ENCODE data around the gene MPG. TPM values are rescaled to one million over a fixed set of nuclear protein-coding genes. Genes with fewer than 3 reads are reported as not detected.

MPG gene
- total and polyA plus RNA-seq, 10 of the 15 experiments (the other 5 are each of a cell fraction or from before 2014, with no cell fraction given): 0.32 to 193 (median 55.7) TPM

DNA sequence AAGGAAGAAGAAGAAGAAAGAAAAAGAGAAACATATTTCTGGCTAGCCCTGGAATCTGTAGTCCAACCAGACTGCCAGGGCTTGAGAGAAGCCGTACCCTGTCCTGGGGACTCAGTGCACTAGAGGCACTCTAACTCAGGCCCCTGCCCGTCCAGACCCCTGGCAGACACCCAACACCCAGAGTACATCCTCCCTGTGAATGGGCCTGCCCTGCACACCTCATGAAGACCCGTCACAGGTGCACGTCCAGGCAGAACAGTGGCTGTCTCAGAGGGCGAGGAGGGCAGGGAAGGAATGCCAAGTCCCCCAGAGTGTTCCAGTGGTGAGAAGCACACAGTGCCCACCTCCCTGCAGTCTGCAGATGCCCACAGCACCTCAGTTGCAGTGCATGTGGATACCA, 23.0 kb downstream of the MPG start (continued):
- TF ChIP-seq, protein P1, sequence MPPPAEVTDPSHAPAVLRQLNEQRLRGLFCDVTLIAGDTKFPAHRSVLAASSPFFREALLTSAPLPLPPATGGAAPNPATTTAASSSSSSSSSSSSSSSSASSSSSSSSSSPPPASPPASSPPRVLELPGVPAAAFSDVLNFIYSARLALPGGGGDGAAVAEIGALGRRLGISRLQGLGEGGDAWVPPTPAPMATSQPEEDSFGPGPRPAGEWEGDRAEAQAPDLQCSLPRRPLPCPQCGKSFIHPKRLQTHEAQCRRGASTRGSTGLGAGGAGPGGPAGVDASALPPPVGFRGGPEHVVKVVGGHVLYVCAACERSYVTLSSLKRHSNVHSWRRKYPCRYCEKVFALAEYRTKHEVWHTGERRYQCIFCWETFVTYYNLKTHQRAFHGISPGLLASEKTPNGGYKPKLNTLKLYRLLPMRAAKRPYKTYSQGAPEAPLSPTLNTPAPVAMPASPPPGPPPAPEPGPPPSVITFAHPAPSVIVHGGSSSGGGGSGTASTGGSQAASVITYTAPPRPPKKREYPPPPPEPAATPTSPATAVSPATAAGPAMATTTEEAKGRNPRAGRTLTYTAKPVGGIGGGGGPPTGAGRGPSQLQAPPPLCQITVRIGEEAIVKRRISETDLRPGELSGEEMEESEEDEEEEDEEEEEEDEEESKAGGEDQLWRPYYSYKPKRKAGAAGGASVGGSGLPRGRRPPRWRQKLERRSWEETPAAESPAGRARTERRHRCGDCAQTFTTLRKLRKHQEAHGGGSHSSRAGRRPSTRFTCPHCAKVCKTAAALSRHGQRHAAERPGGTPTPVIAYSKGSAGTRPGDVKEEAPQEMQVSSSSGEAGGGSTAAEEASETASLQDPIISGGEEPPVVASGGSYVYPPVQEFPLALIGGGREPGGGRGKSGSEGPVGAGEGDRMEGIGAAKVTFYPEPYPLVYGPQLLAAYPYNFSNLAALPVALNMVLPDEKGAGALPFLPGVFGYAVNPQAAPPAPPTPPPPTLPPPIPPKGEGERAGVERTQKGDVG (CRISPR knock-in tag; IDR thresholded peaks at IDR 0.05): no peak
- no peak for TF ChIP-seq POLR2AphosphoS5 (IDR thresholded peaks at IDR 0.05; ENCODE audit: low read length)
- TF ChIP-seq ZBTB40 (IDR thresholded peaks at IDR 0.05; ENCODE audit: borderline replicate concordance): no peak

DNA sequence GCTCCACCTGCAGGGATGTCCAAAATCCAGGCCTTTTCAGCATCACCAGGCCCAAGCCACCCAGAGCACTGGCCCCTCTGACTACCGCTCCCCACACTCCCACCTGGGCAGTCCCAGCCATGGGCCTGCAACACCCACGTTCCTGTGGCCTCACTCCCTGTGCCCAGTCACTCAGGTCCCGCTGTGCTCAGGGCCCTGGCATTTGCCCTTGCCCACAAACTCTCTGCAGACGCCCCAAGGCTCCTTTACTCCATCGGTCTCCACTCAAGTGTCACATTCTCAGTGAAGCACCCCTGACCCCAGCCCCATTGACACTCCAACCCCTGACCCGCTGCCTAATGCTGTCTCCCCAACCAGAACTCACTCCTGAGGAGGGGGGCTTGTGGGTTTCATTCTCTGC, 23.6 kb downstream of the MPG start:
- no peak overlapping the region for H3K27ac ChIP-seq (ENCODE audit: control insufficient read depth, insufficient read depth)
- no peak overlapping the region for H3K4me3 ChIP-seq
- no peak overlapping the region for H3K4me2 ChIP-seq (ENCODE audit: control insufficient read depth, insufficient read depth)
- no peaks in the 10 kb centered on the region for H3K79me2 ChIP-seq (ENCODE audit: control insufficient read depth, insufficient read depth, low read length)
- FAIRE-seq (no peak), ATAC-seq (no peak), DNase-seq (ENCODE audit: low read depth, low spot score) (no peak)
- SMC1A ChIA-PET (ENCODE audit: uncharacterized antibody, unreplicated experiment): no interaction called here
- no peaks in the 10 kb centered on the region for H4K20me1 ChIP-seq (ENCODE audit: control insufficient read depth, insufficient read depth)
- H2AFZ ChIP-seq (ENCODE audit: control insufficient read depth, low read depth, low read length): no peak overlapping the region
- H3K9ac ChIP-seq (ENCODE audit: control insufficient read depth, insufficient read depth, low read length): no peak overlapping the region
- no TSS peak for BruUV-seq (replicated peaks)
- RAD21 ChIA-PET (ENCODE audit: unreplicated experiment): no interaction called here
- no peaks in the 10 kb centered on the region for H3K9me3 ChIP-seq (replicated peaks; ENCODE audit: control insufficient read depth, insufficient read depth, low read length)
- POLR2A ChIA-PET: no interaction called here
- intact Hi-C loops (cut with micrococcal nuclease; ENCODE audit: unreplicated experiment): no loop called here
- in situ Hi-C loops (cut with MboI): no loop called here
- WGBS (ENCODE audit: insufficient coverage, insufficient replicate concordance, low lambda C conversion rate, missing lambda C conversion rate): 89% methylated on average over 6 of the region's 6 CpGs
- no peaks in the 10 kb centered on the region for H3K27me3 ChIP-seq (replicated peaks in 1 of 2; ENCODE audit: control insufficient read depth in 2 of 2, insufficient read depth in 2 of 2, low read length in 1 of 2)
- no peaks in the 10 kb centered on the region for H3K4me1 ChIP-seq (ENCODE audit: control insufficient read depth, insufficient read depth, low read length)
- H3K36me3 ChIP-seq (ENCODE audit: control insufficient read depth in 2 of 2, insufficient read depth in 2 of 2, low read length in 1 of 2): peaks cover 5 to 13% of the 10 kb centered on the region in 2 experiments; a peak in 3 of 4 replicates
- CTCF ChIA-PET: no interaction called here
- TF ChIP-seq, protein P2, sequence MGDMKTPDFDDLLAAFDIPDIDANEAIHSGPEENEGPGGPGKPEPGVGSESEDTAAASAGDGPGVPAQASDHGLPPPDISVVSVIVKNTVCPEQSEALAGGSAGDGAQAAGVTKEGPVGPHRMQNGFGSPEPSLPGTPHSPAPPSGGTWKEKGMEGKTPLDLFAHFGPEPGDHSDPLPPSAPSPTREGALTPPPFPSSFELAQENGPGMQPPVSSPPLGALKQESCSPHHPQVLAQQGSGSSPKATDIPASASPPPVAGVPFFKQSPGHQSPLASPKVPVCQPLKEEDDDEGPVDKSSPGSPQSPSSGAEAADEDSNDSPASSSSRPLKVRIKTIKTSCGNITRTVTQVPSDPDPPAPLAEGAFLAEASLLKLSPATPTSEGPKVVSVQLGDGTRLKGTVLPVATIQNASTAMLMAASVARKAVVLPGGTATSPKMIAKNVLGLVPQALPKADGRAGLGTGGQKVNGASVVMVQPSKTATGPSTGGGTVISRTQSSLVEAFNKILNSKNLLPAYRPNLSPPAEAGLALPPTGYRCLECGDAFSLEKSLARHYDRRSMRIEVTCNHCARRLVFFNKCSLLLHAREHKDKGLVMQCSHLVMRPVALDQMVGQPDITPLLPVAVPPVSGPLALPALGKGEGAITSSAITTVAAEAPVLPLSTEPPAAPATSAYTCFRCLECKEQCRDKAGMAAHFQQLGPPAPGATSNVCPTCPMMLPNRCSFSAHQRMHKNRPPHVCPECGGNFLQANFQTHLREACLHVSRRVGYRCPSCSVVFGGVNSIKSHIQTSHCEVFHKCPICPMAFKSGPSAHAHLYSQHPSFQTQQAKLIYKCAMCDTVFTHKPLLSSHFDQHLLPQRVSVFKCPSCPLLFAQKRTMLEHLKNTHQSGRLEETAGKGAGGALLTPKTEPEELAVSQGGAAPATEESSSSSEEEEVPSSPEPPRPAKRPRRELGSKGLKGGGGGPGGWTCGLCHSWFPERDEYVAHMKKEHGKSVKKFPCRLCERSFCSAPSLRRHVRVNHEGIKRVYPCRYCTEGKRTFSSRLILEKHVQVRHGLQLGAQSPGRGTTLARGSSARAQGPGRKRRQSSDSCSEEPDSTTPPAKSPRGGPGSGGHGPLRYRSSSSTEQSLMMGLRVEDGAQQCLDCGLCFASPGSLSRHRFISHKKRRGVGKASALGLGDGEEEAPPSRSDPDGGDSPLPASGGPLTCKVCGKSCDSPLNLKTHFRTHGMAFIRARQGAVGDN (IDR thresholded peaks at IDR 0.05): no peak
- TF ChIP-seq IKZF2 (IDR thresholded peaks at IDR 0.05) (no peak), TCF7 (IDR thresholded peaks at IDR 0.05; ENCODE audit: borderline replicate concordance) (no peak), STAT3 (IDR thresholded peaks at IDR 0.05; ENCODE audit: low read depth, low read length) (no peak), POLR2A (IDR thresholded peaks at IDR 0.05; ENCODE audit: low read depth, low read length) (no peak), PKNOX1 (IDR thresholded peaks at IDR 0.05) (no peak), GABPA (IDR thresholded peaks at IDR 0.05; ENCODE audit: low read depth) (no peak)

Data from GM12878 (cell line).